Left cardiac atrium (tissue), 4 donors: ENCODE results near the gene EHBP1. TPM values are rescaled to one million over a fixed set of nuclear protein-coding genes. Genes with fewer than 3 reads are reported as not detected.
A peak's percentile ranks its signal among the peaks of the same experiment; 100 is the strongest.

Experiments used
- ATAC-seq, 2 donors: fragments of 200-7000 bp; cut with Tn5 transposase; one replicate each; pipeline ENCODE4 v1.9.1; 2020; ENCODE audit warnings: mild to moderate bottlenecking in 2 of 2, moderate library complexity in 2 of 2
- DNase-seq: peaks from one replicate; pipeline ENCODE4 v3.0.0-alpha.2; 2020
- intact Hi-C, 2 donors: fragments of 100-400 bp; cut with DNase I; formaldehyde crosslinking; loops; one replicate each; pipeline versions ENCODE4 v1.14.1 to v1.15.1; 2022 to 2023
- total RNA-seq, 2 donors: library from RNA; stranded (reverse); fragmentation: NEBNext Ultra II Directional; extraction: Animal tissue kit (Norgen Biotek cat#: 25700); gene quantifications; one replicate each; pipeline ENCODE4 v1.2.1, GENCODE V29; 2021
- donor health status: DM: no; HTN: yes; CAD: no.
- donor health status: DM: no; HTN: yes; CAD: no; lungs with severe emphysema.
- donor health status: DM: yes; HTN: yes; CAD: no.
- donor health status: Dilated cardiomyopathy.

The EHBP1 gene
- total RNA-seq, 2 donors from 2014 or later, result 34.0 to 41.9 TPM

GRCh38 chr2:62800618-62801017 lies 95.1 kb downstream of the EHBP1 start:
- ATAC-seq, result no peak
- intact Hi-C loops, result no loop called here
- DNase-seq, result no peak

- no peak for DNase-seq
- intact Hi-C loops, result no loop called here
- no peak for ATAC-seq
These were observed 95.6 kb downstream of the EHBP1 start for GRCh38 chr2:62801110-62801509.

GRCh38 chr2:62801814-62802523 lies 96.5 kb downstream of the EHBP1 start:
- ATAC-seq, result no peak
- no peak for DNase-seq
- intact Hi-C loops, result no loop called here

GRCh38 chr2:62803961-62804360 lies 98.4 kb downstream of the EHBP1 start:
- DNase-seq, result no peak
- ATAC-seq, result no peak
- intact Hi-C loops, result no loop called here

GRCh38 chr2:62806231-62806630 lies 100.7 kb downstream of the EHBP1 start:
- DNase-seq (no peak), ATAC-seq (no peak)
- intact Hi-C loops, result no loop called here

GRCh38 chr2:62808554-62808953 lies 103.0 kb downstream of the EHBP1 start:
- intact Hi-C loops, result no loop called here
- no peak for ATAC-seq

GRCh38 chr2:62811086-62811485 lies 105.6 kb downstream of the EHBP1 start:
- no peak for DNase-seq
- no peak for ATAC-seq
- intact Hi-C loops, result no loop called here

More at GRCh38 chr2:62808554-62808953, 103.0 kb downstream of the EHBP1 start:
- DNase-seq, result no peak

GRCh38 chr2:62811972-62812371 lies 106.5 kb downstream of the EHBP1 start:
- intact Hi-C loops, result no loop called here
- ATAC-seq, result no peak

GRCh38 chr2:62812921-62813825 lies 107.7 kb downstream of the EHBP1 start:
- ATAC-seq, result no peak
- no peak for DNase-seq

More at GRCh38 chr2:62811972-62812371, 106.5 kb downstream of the EHBP1 start:
- no peak for DNase-seq

GRCh38 chr2:62814123-62814522 lies 108.6 kb downstream of the EHBP1 start:
- no peak for DNase-seq
- ATAC-seq, result no peak
- intact Hi-C loops, result no loop called here

More at GRCh38 chr2:62812921-62813825, 107.7 kb downstream of the EHBP1 start:
- intact Hi-C loops, result no loop called here

- DNase-seq, result no peak
- intact Hi-C loops, result no loop called here
- no peak for ATAC-seq
These were observed 111.8 kb downstream of the EHBP1 start for GRCh38 chr2:62817348-62817747.

- intact Hi-C loops, result no loop called here
- no peak for ATAC-seq
- DNase-seq, result no peak
These were observed 112.6 kb downstream of the EHBP1 start for GRCh38 chr2:62817995-62818713.

GRCh38 chr2:62822549-62822948 lies 117.0 kb downstream of the EHBP1 start:
- intact Hi-C loops, result no loop called here
- ATAC-seq, result no peak
- DNase-seq, result no peak

- ATAC-seq (no peak), DNase-seq (no peak)
- intact Hi-C loops, result no loop called here
These were observed 118.9 kb downstream of the EHBP1 start for GRCh38 chr2:62824388-62824787.

- intact Hi-C loops, result no loop called here
- DNase-seq (no peak), ATAC-seq (no peak)
These were observed 120.6 kb downstream of the EHBP1 start for GRCh38 chr2:62826141-62826540.

GRCh38 chr2:62826953-62827675 lies 121.6 kb downstream of the EHBP1 start:
- intact Hi-C loops, result no loop called here
- no peak for DNase-seq
- peak; percentile 44 to 86 for ATAC-seq

GRCh38 chr2:62831729-62832128 lies 126.2 kb downstream of the EHBP1 start:
- no peak for ATAC-seq
- intact Hi-C loops, result no loop called here
- DNase-seq, result no peak

- no peak for ATAC-seq
- intact Hi-C loops, result no loop called here
These were observed 139.0 kb downstream of the EHBP1 start for GRCh38 chr2:62844311-62845090.

More at GRCh38 chr2:62844311-62845090, 139.0 kb downstream of the EHBP1 start:
- DNase-seq, result no peak
